ENCODE measurements around the gene POU3F3.

POU3F3 gene

DNA sequence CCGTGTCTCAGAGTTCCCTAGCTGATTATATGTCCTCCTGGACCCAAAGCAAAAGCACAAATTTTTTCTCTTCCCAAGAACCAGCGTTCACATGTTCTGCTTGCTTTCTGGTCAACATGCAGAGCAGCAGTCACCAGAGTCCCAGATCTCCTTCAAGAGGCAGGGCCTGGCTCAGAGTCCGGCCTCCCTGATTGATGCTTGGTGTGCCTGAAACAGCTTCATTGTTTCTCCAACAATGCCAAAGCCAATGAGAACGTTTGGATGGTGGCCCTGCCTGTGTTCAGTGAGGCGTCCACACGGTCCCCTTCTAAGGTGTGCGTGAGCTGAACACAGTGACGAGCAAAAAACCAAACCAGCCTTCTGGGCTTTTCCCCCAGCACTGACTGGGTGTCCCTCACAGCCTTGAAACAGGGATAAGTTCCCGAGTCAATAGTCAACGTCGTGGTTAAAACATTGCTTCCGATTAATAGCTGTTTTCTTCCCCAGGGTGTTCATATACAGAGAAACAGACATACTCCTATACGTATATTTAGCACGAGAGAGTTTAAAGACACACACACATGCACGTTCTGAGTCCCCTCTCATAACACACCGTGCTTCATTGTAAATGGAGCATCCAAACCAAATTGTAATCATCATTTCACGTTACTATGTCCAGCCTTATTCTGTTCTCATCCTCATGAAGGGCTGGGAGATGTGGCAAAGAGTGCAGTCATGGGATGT lies 19.3 kb upstream of the POU3F3 start:
- no peak overlapping the region for H2AFZ ChIP-seq (ENCODE audit: low read length, unreplicated experiment)
- H3K79me2 ChIP-seq (ENCODE audit: control insufficient read depth, insufficient read depth, low read length, unreplicated experiment), result no peaks in the 10 kb centered on the region
- no peaks in the 10 kb centered on the region for H3K36me3 ChIP-seq (ENCODE audit: insufficient read depth, low read length)
- no peak overlapping the region for H3K4me3 ChIP-seq (ENCODE audit: low read depth, low read length)
- no peaks in the 10 kb centered on the region for H3K27me3 ChIP-seq (ENCODE audit: insufficient read depth, low read length)
- no peak overlapping the region for H3K27ac ChIP-seq (ENCODE audit: low read depth, low read length)
- no peaks in the 10 kb centered on the region for H3K4me1 ChIP-seq (ENCODE audit: control insufficient read depth, insufficient read depth, low read length, unreplicated experiment)

GRCh38 chr2:104836265-104836664 lies 17.6 kb upstream of the POU3F3 start:
- Histone ChIP-seq H2AFZ (ENCODE audit: low read length, unreplicated experiment) (no peak overlapping the region), H3K27me3 (ENCODE audit: insufficient read depth, low read length) (peaks cover 5% of the 10 kb centered on the region), H3K79me2 (ENCODE audit: control insufficient read depth, insufficient read depth, low read length, unreplicated experiment) (no peaks in the 10 kb centered on the region), H3K4me3 (ENCODE audit: low read depth, low read length) (no peak overlapping the region), H3K27ac (ENCODE audit: low read depth, low read length) (no peak overlapping the region), H3K4me1 (ENCODE audit: control insufficient read depth, insufficient read depth, low read length, unreplicated experiment) (no peaks in the 10 kb centered on the region), H3K36me3 (ENCODE audit: insufficient read depth, low read length) (no peaks in the 10 kb centered on the region)

GRCh38 chr2:104836841-104837240 lies 17.1 kb upstream of the POU3F3 start:
- Histone ChIP-seq H3K79me2 (ENCODE audit: control insufficient read depth, insufficient read depth, low read length, unreplicated experiment) (no peaks in the 10 kb centered on the region), H3K36me3 (ENCODE audit: insufficient read depth, low read length) (no peaks in the 10 kb centered on the region), H3K27ac (ENCODE audit: low read depth, low read length) (no peak overlapping the region), H2AFZ (ENCODE audit: low read length, unreplicated experiment) (no peak overlapping the region), H3K27me3 (ENCODE audit: insufficient read depth, low read length) (peaks cover 11% of the 10 kb centered on the region), H3K4me3 (ENCODE audit: low read depth, low read length) (no peak overlapping the region), H3K4me1 (ENCODE audit: control insufficient read depth, insufficient read depth, low read length, unreplicated experiment) (no peaks in the 10 kb centered on the region)

DNA sequence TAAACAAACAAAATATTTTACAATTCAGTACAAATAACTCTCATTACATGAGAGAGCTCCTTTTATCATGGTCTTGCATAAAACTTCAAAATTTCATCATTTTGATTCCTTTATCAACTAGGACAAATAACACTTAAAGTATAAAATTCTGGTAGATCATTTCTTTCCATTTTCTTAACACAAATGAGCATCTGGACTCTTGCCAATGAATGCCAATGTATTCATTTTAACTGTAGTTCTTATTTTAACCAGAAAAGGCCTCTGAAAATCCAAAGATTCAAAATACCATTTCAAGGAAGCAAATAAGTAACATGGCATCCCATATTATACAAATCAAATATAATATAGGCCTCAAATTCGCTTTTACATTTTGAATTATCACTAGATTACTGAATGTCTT lies 13.8 kb upstream of the POU3F3 start:
- H2AFZ ChIP-seq (ENCODE audit: low read length, unreplicated experiment), result no peak overlapping the region
- no peaks in the 10 kb centered on the region for H3K79me2 ChIP-seq (ENCODE audit: control insufficient read depth, insufficient read depth, low read length, unreplicated experiment)
- no peak overlapping the region for H3K27ac ChIP-seq (ENCODE audit: low read depth, low read length)
- H3K36me3 ChIP-seq (ENCODE audit: insufficient read depth, low read length), result no peaks in the 10 kb centered on the region
- no peak overlapping the region for H3K4me3 ChIP-seq (ENCODE audit: low read depth, low read length)
- H3K4me1 ChIP-seq (ENCODE audit: control insufficient read depth, insufficient read depth, low read length, unreplicated experiment), result peaks cover 3% of the 10 kb centered on the region
- peaks cover 44% of the 10 kb centered on the region for H3K27me3 ChIP-seq (ENCODE audit: insufficient read depth, low read length)

DNA sequence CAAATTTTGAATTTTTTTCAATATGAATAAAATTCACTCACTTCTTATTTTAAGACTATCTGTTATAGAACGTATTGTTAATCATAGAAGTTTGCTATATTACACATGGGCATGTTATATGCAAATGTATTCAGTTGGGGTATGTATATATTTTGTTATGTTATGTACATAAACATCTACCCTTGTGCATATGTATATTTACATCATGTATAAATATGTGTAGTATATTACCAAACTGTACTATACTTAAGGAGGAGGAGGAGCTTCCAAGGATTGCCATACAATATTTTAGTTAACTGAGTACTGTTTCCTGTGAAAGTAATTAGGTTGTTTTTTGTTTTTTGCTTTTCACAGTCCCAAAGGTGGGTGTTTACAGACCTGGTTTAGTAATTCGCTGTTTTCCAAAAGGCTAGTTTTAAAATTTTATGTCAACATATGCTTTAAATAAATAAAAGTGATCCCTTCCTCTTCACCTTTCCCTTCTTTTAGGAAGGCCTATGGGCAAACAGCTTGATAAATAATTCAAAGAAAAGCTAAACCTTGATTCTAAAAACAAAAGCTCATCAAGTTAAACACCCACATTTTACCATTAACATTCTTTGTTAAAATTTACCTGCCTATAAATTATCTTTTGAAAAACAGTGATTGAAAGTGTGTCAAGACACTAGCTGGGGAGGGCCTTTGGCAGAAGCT lies 12.9 kb upstream of the POU3F3 start:
- H3K4me1 ChIP-seq (ENCODE audit: control insufficient read depth, insufficient read depth, low read length, unreplicated experiment), result peaks cover 3% of the 10 kb centered on the region
- no peak overlapping the region for H2AFZ ChIP-seq (ENCODE audit: low read length, unreplicated experiment)
- H3K79me2 ChIP-seq (ENCODE audit: control insufficient read depth, insufficient read depth, low read length, unreplicated experiment), result no peaks in the 10 kb centered on the region
- H3K27me3 ChIP-seq (ENCODE audit: insufficient read depth, low read length), result peaks cover 53% of the 10 kb centered on the region
- H3K27ac ChIP-seq (ENCODE audit: low read depth, low read length), result no peak overlapping the region
- H3K4me3 ChIP-seq (ENCODE audit: low read depth, low read length), result no peak overlapping the region
- no peaks in the 10 kb centered on the region for H3K36me3 ChIP-seq (ENCODE audit: insufficient read depth, low read length)

GRCh38 chr2:104841744-104842143 lies 12.2 kb upstream of the POU3F3 start:
- Histone ChIP-seq H3K4me3 (ENCODE audit: low read depth, low read length) (no peak overlapping the region), H3K27me3 (ENCODE audit: insufficient read depth, low read length) (peaks cover 59% of the 10 kb centered on the region), H3K36me3 (ENCODE audit: insufficient read depth, low read length) (no peaks in the 10 kb centered on the region), H2AFZ (ENCODE audit: low read length, unreplicated experiment) (no peak overlapping the region), H3K79me2 (ENCODE audit: control insufficient read depth, insufficient read depth, low read length, unreplicated experiment) (no peaks in the 10 kb centered on the region), H3K4me1 (ENCODE audit: control insufficient read depth, insufficient read depth, low read length, unreplicated experiment) (peaks cover 3% of the 10 kb centered on the region), H3K27ac (ENCODE audit: low read depth, low read length) (no peak overlapping the region)

GRCh38 chr2:104844807-104845551 lies 8.9 kb upstream of the POU3F3 start:
- peak overlapping the region; percentile 11 for H2AFZ ChIP-seq (ENCODE audit: low read length, unreplicated experiment)
- H3K4me1 ChIP-seq (ENCODE audit: control insufficient read depth, insufficient read depth, low read length, unreplicated experiment), result peaks cover 3% of the 10 kb centered on the region
- no peaks in the 10 kb centered on the region for H3K36me3 ChIP-seq (ENCODE audit: insufficient read depth, low read length)
- peaks cover 89% of the 10 kb centered on the region for H3K27me3 ChIP-seq (ENCODE audit: insufficient read depth, low read length)
- H3K79me2 ChIP-seq (ENCODE audit: control insufficient read depth, insufficient read depth, low read length, unreplicated experiment), result no peaks in the 10 kb centered on the region
- peak overlapping the region; percentile 71 for H3K4me3 ChIP-seq (ENCODE audit: low read depth, low read length)
- no peak overlapping the region for H3K27ac ChIP-seq (ENCODE audit: low read depth, low read length)

DNA sequence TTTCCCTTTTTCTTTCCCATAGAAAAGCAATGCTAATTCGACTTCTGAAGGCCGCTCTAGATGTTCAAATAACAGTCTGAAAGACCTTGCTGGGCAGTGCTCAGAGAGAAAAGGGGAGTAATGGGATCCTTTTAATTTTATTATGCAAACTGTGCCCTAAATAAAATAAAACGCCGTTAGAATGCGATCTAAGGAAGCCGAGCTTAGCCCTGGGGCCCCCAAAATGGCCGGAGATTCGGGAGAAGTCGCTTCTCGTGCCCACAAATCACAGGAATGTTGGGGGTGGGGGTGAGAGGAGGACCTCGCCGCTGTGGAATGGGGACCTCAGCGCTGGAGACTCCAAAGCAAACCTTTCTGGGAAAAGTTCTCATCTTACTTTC lies 8.4 kb upstream of the POU3F3 start:
- H3K27me3 ChIP-seq (ENCODE audit: insufficient read depth, low read length), result peaks cover 95% of the 10 kb centered on the region
- H3K79me2 ChIP-seq (ENCODE audit: control insufficient read depth, insufficient read depth, low read length, unreplicated experiment), result no peaks in the 10 kb centered on the region
- H3K36me3 ChIP-seq (ENCODE audit: insufficient read depth, low read length), result no peaks in the 10 kb centered on the region
- no peak overlapping the region for H3K27ac ChIP-seq (ENCODE audit: low read depth, low read length)
- H2AFZ ChIP-seq (ENCODE audit: low read length, unreplicated experiment), result peak overlapping the region; percentile 11
- peaks cover 3% of the 10 kb centered on the region for H3K4me1 ChIP-seq (ENCODE audit: control insufficient read depth, insufficient read depth, low read length, unreplicated experiment)
- H3K4me3 ChIP-seq (ENCODE audit: low read depth, low read length), result peak overlapping the region; percentile 71

DNA sequence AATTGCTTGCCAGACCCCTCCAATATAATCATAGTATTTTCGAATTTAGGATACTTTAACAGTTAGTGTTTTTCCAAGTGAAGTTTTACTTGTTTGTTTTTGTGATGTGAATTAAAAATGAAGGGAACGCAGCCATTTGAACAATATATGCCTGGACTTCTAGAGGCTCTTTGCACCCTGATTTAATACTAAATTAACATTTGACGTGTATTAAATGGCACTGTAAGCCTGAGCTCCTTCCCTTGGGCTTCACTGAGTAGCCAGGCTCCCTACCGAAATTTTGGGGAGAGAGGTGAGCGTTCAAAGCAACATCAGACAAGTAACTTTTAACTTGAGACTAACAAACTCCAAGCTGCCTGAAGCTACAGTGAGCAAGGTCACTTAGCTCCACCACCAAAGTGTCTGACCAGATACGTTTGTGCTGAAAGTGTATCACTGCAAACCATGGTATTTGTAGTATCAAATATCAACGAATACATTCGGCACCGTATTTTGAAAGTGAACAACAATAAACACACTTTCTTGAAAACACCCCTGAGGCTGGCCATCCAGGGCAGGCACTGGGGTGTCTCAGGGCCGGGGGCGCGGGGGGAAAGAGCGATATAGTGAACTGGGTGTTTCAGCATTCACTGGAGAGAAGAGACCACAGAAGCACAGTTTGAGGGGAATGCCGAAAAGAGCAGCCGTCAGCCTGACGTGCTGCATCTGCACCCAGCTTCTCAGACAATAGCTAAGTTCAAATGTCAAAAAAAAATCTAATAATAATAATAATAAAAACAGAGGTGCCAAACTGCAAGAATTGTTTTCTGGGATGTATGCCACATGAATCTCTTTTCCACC lies 7.7 kb upstream of the POU3F3 start:
- Histone ChIP-seq H3K79me2 (ENCODE audit: control insufficient read depth, insufficient read depth, low read length, unreplicated experiment) (no peaks in the 10 kb centered on the region), H2AFZ (ENCODE audit: low read length, unreplicated experiment) (no peak overlapping the region), H3K27me3 (ENCODE audit: insufficient read depth, low read length) (peaks cover 97% of the 10 kb centered on the region), H3K36me3 (ENCODE audit: insufficient read depth, low read length) (no peaks in the 10 kb centered on the region), H3K27ac (ENCODE audit: low read depth, low read length) (no peak overlapping the region), H3K4me3 (ENCODE audit: low read depth, low read length) (no peak overlapping the region), H3K4me1 (ENCODE audit: control insufficient read depth, insufficient read depth, low read length, unreplicated experiment) (peaks cover 3% of the 10 kb centered on the region)
